Measurements from ENCODE around the gene HKDC1.
"Not testable (repeated sequence)": the region's sequence is repeated elsewhere in the genome, so short reads cannot be mapped to it uniquely, and the experiment has no call there.

HKDC1 gene, protein sequence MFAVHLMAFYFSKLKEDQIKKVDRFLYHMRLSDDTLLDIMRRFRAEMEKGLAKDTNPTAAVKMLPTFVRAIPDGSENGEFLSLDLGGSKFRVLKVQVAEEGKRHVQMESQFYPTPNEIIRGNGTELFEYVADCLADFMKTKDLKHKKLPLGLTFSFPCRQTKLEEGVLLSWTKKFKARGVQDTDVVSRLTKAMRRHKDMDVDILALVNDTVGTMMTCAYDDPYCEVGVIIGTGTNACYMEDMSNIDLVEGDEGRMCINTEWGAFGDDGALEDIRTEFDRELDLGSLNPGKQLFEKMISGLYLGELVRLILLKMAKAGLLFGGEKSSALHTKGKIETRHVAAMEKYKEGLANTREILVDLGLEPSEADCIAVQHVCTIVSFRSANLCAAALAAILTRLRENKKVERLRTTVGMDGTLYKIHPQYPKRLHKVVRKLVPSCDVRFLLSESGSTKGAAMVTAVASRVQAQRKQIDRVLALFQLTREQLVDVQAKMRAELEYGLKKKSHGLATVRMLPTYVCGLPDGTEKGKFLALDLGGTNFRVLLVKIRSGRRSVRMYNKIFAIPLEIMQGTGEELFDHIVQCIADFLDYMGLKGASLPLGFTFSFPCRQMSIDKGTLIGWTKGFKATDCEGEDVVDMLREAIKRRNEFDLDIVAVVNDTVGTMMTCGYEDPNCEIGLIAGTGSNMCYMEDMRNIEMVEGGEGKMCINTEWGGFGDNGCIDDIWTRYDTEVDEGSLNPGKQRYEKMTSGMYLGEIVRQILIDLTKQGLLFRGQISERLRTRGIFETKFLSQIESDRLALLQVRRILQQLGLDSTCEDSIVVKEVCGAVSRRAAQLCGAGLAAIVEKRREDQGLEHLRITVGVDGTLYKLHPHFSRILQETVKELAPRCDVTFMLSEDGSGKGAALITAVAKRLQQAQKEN

DNA sequence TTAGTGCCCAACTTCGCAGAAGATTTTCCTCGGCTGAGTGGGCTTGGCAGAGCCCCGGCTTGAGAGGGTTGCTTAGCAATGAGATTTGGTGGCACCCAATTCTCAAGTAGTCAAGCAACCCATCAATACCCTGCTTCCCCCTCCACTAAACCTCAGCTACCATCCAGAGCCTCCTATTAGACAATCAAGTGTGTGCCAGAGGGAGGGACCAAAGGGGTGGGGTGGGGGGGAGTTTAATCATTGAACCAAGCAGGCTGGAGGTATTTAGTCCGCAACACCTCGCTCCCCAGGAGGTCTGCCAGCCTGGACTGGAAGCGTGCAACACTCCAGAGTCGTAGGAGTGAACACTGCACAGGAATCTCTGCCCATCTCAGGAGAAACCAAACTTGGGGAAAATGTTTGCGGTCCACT, at the start of gene HKDC1:
Gene HKDC1, plus strand, starts transcription at position 292 of the 411 bp plus-strand sequence. Its CDS starts 104 bp downstream, at position 396.
- no peak for DNase-seq

DNA sequence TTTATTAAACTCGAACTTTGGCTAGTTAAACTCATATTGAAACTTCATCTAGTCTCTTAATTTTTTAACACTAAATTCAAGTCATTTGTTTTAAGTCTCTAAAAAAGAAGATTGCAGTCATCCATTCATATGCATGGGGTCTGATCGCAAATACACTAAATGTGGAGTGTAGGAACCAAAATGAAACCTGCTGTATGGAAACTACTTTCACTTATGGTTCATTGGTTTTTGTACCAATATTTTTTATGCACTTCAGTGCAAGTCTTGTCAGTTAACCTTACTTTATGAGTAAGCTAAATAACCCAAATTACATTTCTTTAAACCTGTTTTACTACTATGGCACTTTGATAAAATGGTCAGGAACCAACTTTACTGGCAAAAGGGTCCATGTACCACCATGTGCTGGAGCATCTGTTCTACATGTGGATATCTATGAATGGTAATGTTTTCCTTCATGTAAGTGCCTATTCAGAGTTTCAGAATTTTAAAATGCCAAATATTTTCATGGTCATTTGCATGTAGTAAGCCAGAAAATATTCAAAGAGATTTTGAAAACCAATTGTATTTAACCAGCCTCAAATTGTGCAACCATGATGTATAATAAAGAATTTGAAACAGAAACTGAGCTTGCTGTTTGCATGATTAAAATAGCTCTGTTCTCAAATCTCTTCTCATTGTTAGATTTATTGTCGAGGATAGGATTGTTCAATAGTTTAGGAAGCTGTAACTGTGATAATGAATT, 47.7 kb upstream of the HKDC1 start:
- DNase-seq, result no peak

DNA sequence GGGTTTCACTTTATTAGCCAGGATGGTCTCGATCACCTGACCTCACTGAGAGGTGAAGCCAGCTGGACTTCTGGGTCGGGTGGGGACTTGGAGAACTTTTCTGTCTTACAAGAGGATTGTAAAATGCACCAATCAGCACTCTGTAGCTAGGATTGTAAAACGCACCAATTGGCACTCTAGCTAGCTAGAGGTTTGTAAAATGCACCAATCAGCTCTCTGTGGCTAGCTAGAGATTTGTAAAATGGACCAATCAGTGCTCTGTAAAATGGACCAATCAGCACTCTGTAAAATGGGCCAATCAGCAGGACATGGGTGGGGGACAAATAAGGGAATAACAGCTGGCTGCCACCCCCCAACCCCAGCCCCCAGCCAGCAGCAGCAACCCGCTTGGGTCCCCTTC, 44.8 kb upstream of the HKDC1 start:
- DNase-seq, result not testable (repeated sequence)

DNA sequence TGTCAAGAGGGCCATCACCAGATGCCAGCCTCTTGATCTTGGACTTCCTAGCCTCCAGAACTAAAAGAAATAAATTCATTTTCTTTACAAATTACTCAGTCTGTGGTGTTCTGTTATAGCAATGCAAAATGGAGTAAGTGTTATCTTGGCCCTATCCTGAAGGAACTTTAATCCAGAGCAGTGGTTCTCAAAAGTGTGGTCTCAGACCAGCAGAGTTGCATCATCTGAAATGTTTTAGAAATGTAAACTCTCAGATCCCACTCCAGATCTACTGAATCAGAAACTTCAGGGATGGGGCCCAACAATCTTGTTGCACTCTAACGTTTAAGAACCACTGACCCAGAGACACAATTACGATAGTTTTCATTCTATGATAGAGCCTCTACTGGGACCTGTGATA, 43.3 kb upstream of the HKDC1 start:
- DNase-seq, result no peak

DNA sequence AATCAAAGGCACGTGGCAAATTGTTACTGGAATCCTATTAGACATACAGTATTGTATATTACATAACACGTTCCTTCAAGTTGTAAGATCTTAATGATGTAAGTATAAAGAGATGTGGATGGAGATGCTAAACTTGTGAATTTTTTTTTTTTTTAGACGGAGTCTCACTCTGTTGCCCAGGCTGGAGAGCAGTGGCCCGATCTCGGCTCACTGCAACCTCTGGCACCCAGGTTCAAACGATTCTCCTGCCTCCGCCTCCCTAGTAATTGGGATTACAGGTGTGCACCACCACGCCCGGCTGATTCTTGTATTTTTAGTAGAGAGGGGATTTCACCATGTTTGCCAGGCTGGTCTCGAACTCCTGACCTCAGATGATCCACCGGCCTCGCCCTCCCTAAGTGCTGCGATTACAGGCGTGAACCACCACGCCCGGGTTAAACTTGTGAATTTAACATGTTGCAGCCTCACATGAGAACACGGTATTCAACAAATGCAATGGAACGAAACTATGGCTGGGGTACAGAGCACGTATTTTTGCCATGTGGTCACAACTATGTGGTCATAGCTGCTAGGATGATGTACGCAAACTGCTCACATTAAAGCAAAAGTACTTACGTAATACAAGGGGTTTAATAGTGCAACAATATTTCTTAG, 40.9 kb upstream of the HKDC1 start:
- DNase-seq, result peak; percentile 42

DNA sequence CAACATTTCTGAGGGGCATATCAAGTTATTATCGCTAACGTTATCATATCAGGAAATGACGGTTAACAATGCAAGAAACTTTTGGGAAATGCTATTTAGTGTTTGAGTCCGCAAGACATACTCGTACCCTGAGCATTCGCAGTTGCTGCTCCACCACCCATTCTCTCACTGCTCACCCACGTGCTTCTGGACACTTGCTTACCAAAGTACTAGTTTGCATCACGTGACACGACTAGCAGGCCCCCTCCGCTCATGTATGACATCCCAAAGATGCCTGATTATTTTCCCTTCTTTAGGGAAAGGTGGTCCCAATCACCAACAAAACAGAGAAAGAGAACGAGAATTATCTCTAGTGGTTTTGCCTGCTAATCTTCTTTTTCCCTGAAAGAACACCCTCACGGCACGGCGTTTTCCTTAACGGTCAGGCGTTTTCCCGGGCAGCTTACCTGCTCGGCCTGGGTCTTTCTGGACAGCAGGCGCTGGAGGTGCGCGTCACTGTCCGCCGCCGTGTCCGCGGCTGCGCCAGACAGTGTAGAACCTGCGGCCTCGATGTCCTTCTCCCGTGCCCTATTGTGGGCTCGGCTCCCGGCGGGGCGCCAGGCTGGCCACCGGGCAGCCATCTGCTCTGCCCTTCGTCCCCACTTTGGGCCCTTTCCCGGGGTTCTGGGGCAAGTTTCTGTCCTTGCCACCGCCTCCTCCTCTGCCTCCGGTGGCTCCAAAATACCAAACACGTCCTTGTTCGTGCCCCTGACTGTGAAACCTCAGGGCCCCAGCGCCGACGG, 40.2 kb upstream of the HKDC1 start, which contains the start of gene SUPV3L1:
Gene SUPV3L1, plus strand, starts transcription at position 492 of the 782 bp plus-strand sequence. Its CDS starts 58 bp downstream, at position 550.
- peak; percentile 94 for DNase-seq

DNA sequence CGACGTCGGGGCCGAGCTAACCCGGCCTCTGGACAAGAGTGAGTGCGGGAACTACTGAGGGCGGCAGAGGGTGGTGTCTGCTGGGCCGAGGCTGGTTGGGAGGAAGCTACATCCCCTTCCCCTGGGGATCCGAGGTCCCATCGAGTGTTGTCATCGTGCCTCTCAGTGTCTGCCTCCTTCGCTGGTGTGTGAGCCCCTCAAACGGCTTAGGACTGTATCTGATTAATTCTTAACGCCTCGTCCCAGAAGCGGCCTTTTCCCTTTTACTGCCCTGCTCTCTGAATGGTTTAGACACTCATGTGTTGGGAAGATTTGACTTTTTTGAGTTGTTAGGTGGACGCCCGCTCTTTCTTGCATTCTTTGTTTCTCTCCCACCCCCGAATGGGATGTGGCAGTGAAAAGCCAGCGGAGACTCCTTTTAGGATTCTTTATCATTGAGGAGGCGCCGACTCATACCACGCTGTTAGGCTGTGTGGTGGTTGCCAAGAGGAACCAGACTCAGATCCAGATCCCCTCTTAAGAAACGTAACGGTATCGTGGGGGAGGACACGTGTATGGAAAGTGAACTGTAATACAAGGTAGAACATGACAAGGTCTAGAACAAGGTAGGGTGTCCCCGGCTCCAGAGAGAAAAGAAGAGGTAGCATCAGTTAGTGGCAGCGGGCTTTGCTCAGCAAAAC, 39.5 kb upstream of the HKDC1 start:
- DNase-seq, result peak; percentile 33

DNA sequence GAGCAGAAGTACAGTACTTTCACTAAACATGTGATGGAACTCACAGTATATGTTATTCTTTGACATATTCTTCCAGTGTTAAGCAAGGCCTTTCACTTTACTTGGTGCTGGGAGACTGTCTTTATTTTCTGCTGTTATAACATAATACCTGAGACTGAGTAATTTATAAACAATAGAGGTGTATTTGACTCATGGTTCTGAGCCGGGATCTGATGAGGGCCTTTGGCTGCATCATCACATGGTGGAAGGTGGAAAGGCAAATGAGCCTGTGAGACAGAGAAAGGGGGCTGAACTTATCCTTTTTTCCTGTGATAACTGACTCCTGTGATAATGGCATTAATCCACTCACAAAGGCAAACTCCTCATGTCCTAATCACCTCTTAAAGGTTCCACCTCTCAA, 38.7 kb upstream of the HKDC1 start:
- no peak for DNase-seq

DNA sequence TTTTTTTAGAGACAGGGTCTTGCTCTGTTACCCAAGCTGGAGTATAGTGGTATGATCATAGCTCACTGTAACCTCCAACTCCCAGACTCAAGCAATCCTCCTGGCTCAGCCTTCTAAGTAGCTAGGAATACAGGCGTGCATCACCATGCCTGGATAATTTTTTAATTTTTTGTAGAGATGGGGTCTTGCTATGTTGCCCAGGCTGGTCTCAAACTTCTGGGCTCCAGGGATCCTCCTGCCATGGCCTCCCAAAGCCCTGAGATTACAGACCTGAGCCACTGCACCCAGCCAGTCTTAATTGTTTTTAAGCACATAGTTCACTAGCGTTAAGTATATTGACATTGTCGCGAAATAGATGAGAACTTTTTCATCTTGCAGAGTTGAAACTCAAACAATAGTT, 38.1 kb upstream of the HKDC1 start:
- DNase-seq, result no peak

DNA sequence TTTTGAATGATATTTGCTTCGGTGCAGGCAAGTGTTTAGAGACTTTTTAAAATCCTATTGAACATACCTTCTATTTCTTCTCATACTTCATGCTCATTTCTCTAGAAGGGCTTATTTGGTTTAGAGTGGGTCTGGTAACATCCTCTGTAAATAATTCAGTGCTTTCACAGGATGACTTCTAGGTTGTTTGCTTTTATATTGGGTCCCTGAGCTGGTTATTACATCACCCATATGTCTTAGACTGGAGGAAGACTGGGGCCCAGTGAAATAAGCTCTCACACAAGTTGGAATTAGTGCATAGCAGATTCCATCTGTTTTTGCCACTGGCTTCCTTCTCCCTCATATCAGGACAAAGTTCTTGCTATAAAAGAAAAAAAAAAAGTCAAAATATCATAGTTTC, 33.6 kb upstream of the HKDC1 start:
- DNase-seq, result no peak

DNA sequence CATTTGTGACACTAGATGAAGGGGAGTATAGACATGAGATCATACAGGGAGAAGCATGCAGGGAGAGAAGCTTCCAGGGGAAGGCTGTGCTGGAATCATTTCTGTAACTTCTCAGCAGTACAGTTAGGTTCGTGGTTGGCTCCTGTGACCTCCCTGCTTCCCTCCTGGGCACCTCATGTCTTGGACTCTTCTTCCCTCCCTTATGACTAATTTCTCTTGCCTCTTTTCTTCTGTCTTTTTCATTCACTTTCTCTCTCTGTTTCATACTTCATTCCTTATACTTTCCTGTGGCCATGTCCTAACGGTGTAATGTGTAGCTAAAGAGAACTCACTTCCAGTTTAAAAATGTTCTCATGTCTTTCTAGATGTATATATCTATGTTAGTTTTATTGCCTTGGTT, 19.1 kb upstream of the HKDC1 start:
- no peak for DNase-seq

DNA sequence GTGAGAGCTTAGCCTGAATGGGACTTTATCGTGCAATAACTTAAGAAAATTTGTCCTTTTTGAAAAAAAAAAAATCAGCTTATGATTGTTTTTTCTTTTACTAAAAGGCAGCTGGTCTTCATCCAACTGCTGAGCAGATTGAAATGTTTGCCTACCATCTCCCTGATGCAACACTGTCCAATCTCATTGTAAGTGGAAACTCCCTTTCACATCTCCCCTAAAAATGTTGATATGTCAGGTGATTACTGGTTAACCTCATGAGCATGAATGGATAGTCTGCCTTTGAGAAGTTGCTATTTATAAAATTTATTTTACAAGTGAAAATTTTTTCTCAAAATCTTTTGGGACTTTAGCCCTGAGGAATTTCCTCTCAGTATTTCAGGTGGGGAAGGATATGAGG, 17.8 kb upstream of the HKDC1 start:
- no peak for DNase-seq

DNA sequence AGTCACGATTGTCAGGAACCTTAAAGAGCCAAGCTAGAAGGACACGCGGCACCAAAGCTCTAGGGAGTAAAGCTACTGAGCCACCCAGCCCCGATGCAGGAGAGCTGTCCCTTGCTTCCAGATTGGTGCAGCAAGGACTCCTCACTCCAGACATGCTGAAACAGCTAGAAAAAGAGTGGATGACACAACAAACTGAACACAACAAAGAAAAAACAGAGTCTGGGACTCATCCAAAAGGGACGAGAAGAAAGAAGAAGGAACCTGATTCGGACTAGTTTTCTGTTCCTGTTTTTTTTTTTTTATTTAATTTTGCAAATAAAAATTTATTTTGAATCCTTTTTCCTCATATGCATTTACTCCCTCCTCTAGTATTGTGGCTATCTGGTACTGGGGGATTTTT, 11.4 kb upstream of the HKDC1 start:
- no peak for DNase-seq

DNA sequence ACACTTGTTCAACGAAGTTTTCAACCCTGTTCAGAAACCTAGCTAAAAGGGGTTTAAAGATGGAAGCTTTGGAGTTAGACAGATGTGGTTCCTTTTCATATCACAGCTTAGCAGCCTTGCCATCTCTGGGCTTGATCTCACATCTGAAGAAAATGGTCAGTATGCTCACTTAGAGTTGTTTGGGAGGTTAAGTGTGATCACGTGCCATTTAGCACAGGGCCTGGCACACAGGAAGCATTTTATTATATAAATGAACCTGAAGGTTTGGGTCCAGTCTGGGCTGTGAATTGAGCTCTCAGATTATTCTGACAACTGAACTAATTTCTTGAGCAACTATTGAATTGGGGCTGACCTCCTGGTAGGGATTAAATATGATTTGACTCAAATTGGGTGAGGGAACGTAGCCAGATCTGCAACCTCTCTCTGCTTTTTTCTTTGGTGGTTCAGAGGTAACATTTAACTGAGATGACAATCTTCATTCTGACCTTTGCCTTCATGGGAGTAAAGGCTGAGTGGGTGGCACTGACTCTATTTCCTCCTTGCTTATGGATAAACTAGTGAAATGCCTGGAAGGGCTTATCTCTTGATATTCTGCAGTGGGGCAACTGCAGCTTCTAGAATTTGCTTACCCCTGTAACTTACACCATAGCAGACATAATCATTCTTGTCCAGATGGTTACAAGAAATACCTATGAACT, 10.2 kb upstream of the HKDC1 start:
- DNase-seq, result no peak

DNA sequence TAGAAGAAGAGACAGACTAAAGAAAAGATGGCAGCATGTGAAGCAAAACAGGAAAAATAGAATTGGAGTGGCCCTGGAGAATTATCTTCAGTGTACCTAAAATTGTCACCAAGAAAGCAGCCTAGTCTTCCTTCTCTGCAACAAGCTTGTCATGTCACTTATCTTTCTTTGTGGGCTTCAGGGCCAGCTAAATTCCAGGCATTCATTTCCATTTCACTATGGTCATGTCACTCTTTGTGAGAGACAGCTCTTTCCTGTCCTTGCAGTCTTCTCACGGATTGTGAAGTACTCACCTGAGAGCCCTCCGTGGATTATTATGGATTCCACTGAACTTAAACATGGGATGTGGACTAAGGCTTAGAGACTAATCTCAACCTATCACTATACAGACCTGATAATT, 9.0 kb upstream of the HKDC1 start:
- no peak for DNase-seq

DNA sequence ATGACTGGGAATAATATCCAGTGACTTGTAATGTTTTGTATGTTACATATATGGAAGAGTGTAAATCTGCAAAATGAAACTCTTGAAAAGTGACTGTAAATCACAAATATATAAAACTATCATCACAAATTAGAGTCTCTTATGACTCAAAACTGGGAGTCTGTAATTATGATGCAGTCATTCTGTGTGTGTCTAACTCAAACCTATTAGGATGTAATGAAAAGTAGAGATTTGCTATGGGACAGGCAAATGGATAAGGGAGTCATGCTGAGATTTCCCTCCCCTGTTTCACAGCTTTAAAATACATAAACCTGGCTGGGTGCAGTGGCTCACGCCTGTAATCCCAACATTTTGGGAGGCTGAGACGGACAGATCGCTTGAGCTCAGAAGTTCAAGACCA, 8.6 kb upstream of the HKDC1 start:
- no peak for DNase-seq

DNA sequence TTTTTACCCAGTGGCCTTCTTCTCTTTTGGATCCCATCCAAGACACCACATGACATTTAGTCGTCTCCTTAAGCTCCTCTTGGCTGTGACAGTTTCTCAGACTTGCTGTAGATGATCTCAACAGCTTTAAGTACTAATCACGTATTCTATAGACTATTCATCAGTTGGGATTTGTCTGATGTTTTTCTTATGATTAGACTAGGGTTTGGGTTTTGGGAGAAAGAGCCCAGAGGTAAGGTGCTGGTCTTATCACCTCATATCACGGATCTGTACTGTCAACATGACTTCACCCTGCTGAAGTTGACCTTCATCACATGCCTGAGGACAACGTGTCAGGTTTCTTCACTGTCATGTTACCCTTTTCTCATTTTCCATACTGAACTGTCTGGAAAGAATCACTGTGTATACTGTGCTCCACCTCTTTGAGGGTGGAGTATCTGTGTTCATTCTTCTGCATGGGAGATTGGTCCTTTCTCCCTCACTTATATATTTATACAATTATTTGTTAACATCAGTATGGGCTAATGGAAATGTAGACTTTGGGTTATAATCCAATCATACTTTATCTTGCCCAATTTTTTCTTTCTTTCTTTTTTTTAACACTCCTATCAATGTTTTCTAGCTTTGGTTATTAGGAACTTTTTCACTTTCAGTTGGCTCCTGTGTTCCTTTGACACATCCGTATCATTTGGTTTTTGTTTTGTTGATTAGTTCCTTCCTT, 6.4 kb upstream of the HKDC1 start:
- no peak for DNase-seq

DNA sequence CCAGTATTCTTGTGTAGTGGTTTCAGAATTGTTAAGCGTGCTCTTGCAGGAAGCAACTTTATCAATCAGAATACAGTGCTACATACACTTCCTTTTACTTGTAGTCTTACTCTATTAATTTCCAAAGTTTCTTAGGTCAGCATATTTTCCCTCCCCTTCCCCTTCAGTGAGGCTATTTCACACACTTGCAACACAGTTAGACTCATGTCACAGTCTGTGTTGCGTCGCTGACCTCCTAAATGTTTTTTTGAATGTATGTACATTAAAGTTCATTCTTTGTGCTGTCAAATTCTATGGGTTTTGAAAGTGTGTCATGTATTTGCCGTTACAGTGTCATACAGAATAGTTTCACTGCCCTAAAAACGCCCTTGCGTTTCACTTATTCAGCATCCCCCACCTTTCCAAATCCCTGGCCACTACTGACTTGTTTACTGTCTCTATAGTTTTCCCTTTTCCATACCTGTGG, 5.4 kb upstream of the HKDC1 start:
- no peak for DNase-seq

DNA sequence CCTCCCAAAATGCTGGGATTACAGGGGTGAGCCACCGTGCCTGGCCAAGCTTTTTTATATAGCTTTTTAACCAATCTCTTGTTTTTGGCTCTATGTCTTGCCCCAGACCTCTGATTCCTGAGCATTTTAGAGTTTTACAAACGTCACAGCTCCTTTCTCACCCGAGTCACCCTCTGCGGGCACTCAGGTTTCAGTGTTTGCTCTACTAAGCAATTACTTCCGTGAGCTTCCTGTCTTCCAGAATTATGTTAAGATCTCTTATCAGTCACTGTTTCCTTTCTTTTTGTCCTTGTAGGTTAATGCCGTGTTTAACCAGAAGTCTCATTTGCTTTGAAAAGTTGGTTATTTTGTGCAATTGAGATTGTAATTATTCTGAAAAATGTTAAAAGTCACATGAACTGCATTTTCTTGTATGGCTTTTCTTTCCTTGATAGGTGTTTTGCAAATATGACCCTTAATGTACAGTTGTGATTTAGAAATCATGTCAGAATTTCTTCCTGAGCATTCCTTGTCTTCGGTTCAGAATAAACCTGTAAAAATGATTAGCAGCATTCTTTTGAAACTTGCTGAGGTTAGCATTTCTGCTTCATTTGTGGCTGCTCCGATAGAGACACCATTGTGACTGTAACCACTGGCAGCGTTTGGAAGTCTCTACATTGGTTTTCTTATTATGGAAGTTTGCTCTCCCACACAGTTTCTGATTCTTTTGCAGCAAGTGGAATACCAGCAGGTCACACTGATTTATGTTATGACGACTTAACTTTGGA, 4.5 kb upstream of the HKDC1 start:
- no peak for DNase-seq
